ENCODE results near the gene TMPRSS3.

GRCh38 chr21:42406201-42406621, 10.4 kb upstream of the TMPRSS3 start:
- TF ChIP-seq CTCF (conservative IDR thresholded peaks at IDR 0.05) (no peak), EZH2 (IDR thresholded peaks at IDR 0.05; ENCODE audit: low read depth) (no peak)

Data from PC-9 (cell line).